Measurements from ENCODE around the gene RPL39L.

GRCh38 chr3:187136337-187136736 lies 3.0 kb downstream of the RPL39L start:
- TF ChIP-seq CTCF (IDR thresholded peaks at IDR 0.05 in 8 of 11, conservative IDR thresholded peaks at IDR 0.05 in 3 of 11) (no peak), POLR2AphosphoS5 (IDR thresholded peaks at IDR 0.05) (no peak)

Measured in spleen (tissue), 7 donors.